Endodermal cell (in vitro differentiated cells): ENCODE results near the gene PSD2. TPM values are rescaled to one million over a fixed set of nuclear protein-coding genes. Genes with fewer than 3 reads are reported as not detected.

Source experiments
- DNase-seq: peaks from one replicate; pipeline ENCODE4 v3.0.0-alpha.2; 2017
- H3K27ac ChIP-seq: 2 replicates; pipeline ENCODE4 v1.5.1; 2013; ENCODE audit warnings: mild to moderate bottlenecking, low read depth, low read length, moderate library complexity
- H3K27me3 ChIP-seq: 2 replicates; pipeline ENCODE4 v1.6.1; 2013; ENCODE audit warnings: mild to moderate bottlenecking, low read length, moderate library complexity; ENCODE audit not compliant: insufficient read depth, control insufficient read depth, poor library complexity, severe bottlenecking
- H3K36me3 ChIP-seq: 2 replicates; pipeline ENCODE4 v1.7.0; 2013; ENCODE audit warnings: mild to moderate bottlenecking, low read length, moderate library complexity; ENCODE audit not compliant: control insufficient read depth, insufficient read depth
- H3K4me1 ChIP-seq: one replicate; pipeline ENCODE4 v1.7.0; 2013; ENCODE audit warnings: low read length; ENCODE audit not compliant: control insufficient read depth, insufficient read depth
- H3K4me3 ChIP-seq: 2 replicates; pipeline ENCODE4 v1.5.1; 2013; ENCODE audit warnings: mild to moderate bottlenecking, low read length, moderate library complexity
- H3K9ac ChIP-seq: 2 replicates; pipeline ENCODE4 v1.6.1; 2013; ENCODE audit warnings: mild to moderate bottlenecking, low read length, moderate library complexity; ENCODE audit not compliant: poor library complexity, severe bottlenecking; ENCODE audit errors: extremely low read depth
- H3K9me3 ChIP-seq: 2 replicates; pipeline ENCODE4 v1.6.1; 2013; ENCODE audit warnings: mild to moderate bottlenecking, low read length, moderate library complexity; ENCODE audit not compliant: control insufficient read depth
- H3K27ac Mint-ChIP-seq: 2 replicates; pipeline ENCODE4 v1.8.0; 2020; ENCODE audit warnings: mixed read lengths
- H3K27me3 Mint-ChIP-seq: 2 replicates; pipeline ENCODE4 v1.8.0; 2021; ENCODE audit warnings: mild to moderate bottlenecking, mixed read lengths; ENCODE audit not compliant: insufficient read depth
- H3K36me3 Mint-ChIP-seq: 2 replicates; pipeline ENCODE4 v1.8.0; 2020; ENCODE audit warnings: low read depth, mixed read lengths
- H3K4me1 Mint-ChIP-seq: 2 replicates; pipeline ENCODE4 v1.8.0; 2020; ENCODE audit warnings: mixed read lengths
- H3K4me3 Mint-ChIP-seq: 2 replicates; pipeline ENCODE4 v1.8.0; 2020; ENCODE audit warnings: mild to moderate bottlenecking, moderate library complexity, mixed read lengths
- H3K9me3 Mint-ChIP-seq: 2 replicates; pipeline ENCODE4 v1.8.0; 2020; ENCODE audit warnings: mild to moderate bottlenecking, mixed read lengths
- WGBS, 2 experiments: methylation state at CpG; one replicate each; pipeline versions ENCODE4 v1.1.5 to v1.1.7; 2013; ENCODE audit warnings: missing lambda C conversion rate in 2 of 2, mixed read lengths in 1 of 2; ENCODE audit not compliant: insufficient coverage in 1 of 2, insufficient read length in 1 of 2; 5-methylcytosine and 5-hydroxymethylcytosine counted together
- total RNA-seq, 2 donors: library from RNA; stranded (reverse); fragmentation: NEBNext Ultra II Directional in 1 of 2; extraction: Animal tissue kit (Norgen Biotek cat#: 25700) in 1 of 2; gene quantifications; 2 replicates in 1 of 2; 3 replicates in 1 of 2; pipeline ENCODE4 v1.2.1, GENCODE V29; 2021
- TF ChIP-seq, protein P1 (sequence below): fragments of 200-600 bp; sonication (generic); conservative IDR thresholded peaks from 2 replicates; pipeline ENCODE4 v1.5.0; 2021; ENCODE audit warnings: antibody characterized with exemption, mild to moderate bottlenecking

Gene PSD2
- total RNA-seq, 2 donors from 2014 or later, result 0.55 to 2.5 TPM

DNA sequence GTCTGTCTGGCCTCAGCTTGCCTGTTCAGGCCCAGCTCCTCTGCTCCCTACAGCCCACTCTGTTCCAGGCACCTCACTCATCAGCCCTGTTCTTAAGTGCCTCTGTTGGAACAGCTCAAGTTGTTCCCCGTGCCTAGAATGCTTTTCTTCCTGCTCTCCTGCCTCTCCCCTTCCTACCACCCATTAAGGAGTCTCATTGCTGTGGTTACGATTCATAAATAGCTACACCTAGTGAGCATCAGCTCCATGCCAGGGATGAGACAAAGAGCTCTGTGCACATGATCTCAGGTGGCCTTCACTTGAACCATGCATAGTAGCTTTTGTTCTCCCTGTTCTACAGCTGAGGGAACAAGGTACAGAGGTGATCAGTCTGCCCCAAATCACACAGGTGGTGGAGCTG is 54.3 kb downstream of the PSD2 start:
- H3K9me3 ChIP-seq, result no peaks in the 10 kb centered on the region
- no peak overlapping the region for H3K27ac Mint-ChIP-seq
- H3K27me3 ChIP-seq, result peaks cover 41% of the 10 kb centered on the region
- H3K9me3 Mint-ChIP-seq, result no peaks in the 10 kb centered on the region
- no peak overlapping the region for H3K9ac ChIP-seq
- no peak overlapping the region for H3K4me3 Mint-ChIP-seq
- peaks cover 6% of the 10 kb centered on the region for H3K4me1 Mint-ChIP-seq
- no peak overlapping the region for H3K4me3 ChIP-seq
- peaks cover 10% of the 10 kb centered on the region for H3K36me3 Mint-ChIP-seq
- H3K36me3 ChIP-seq, result no peaks in the 10 kb centered on the region
- TF ChIP-seq, protein P1, sequence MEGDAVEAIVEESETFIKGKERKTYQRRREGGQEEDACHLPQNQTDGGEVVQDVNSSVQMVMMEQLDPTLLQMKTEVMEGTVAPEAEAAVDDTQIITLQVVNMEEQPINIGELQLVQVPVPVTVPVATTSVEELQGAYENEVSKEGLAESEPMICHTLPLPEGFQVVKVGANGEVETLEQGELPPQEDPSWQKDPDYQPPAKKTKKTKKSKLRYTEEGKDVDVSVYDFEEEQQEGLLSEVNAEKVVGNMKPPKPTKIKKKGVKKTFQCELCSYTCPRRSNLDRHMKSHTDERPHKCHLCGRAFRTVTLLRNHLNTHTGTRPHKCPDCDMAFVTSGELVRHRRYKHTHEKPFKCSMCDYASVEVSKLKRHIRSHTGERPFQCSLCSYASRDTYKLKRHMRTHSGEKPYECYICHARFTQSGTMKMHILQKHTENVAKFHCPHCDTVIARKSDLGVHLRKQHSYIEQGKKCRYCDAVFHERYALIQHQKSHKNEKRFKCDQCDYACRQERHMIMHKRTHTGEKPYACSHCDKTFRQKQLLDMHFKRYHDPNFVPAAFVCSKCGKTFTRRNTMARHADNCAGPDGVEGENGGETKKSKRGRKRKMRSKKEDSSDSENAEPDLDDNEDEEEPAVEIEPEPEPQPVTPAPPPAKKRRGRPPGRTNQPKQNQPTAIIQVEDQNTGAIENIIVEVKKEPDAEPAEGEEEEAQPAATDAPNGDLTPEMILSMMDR, result no peak
- no peak overlapping the region for H3K27ac ChIP-seq
- no peaks in the 10 kb centered on the region for H3K4me1 ChIP-seq
- WGBS, 2 experiments, result 91 to 92% methylated on average over 2 of the region's 2 CpGs
- no peak for DNase-seq
- H3K27me3 Mint-ChIP-seq, result peaks cover 64% of the 10 kb centered on the region

DNA sequence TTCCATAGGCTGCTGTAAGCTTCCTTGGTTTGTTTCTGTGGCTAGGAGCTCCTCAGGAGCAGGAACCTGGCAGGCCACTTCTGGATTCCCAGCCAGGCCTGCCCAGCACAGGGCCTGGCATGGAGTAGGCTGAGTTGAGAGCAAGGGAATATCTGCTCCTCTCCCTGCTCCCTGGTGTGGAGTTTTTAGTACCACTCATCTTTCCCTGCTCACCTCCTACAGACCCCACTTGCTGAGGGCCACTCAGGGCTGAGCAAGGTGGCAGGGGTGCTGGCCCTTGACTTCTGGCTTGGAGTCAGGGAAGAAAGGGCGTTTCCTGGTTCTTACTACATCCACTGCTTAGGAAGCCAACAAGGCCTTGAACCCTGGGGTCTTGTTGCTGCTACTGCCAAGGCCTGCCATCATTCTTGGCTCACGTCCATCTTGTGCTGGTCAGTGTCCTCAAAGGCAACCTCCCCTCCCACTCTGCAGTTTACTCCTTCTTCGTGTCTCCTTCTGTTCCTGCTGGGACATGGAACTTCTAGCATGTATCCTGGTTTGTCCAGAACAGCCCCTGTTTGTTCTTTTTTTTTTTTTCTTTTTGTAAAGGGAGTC is 54.9 kb downstream of the PSD2 start:
- H3K4me3 ChIP-seq, result no peak overlapping the region
- no peaks in the 10 kb centered on the region for H3K36me3 ChIP-seq
- H3K27ac ChIP-seq, result no peak overlapping the region
- no peak overlapping the region for H3K9ac ChIP-seq
- Mint-ChIP-seq H3K4me1 (peaks cover 6% of the 10 kb centered on the region), H3K36me3 (peaks cover 10% of the 10 kb centered on the region), H3K4me3 (no peak overlapping the region), H3K27ac (no peak overlapping the region), H3K9me3 (no peaks in the 10 kb centered on the region), H3K27me3 (peaks cover 61% of the 10 kb centered on the region)
- H3K9me3 ChIP-seq, result no peaks in the 10 kb centered on the region
- 90 to 96% methylated on average over 3 of the region's 3 CpGs for WGBS, 2 experiments
- no peak for DNase-seq
- TF ChIP-seq, protein P1, result no peak
- H3K4me1 ChIP-seq, result no peaks in the 10 kb centered on the region
- peaks cover 35% of the 10 kb centered on the region for H3K27me3 ChIP-seq

DNA sequence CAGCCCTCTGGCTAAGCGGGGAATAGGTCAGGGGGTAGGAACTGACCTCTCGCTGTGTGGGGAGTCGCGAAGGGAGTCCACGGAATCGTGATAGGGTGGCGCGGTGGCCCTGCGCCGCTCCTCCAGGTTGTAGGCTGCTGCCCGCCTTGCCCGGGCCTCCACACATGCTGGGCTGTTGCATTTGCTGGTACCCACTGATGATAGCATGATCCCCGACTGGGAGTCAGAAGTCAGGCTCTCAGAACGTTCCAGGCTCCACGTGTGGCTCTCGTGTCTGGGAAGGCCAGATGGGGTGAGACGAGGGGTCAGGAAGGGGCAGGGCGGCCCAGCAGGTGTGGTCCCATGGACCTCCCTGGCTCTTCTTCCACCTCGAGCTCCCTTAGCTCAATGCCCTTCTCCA is 56.0 kb downstream of the PSD2 start:
- H3K36me3 ChIP-seq, result no peaks in the 10 kb centered on the region
- no peak overlapping the region for H3K27ac ChIP-seq
- TF ChIP-seq, protein P1, result no peak
- H3K9me3 ChIP-seq, result no peaks in the 10 kb centered on the region
- peaks cover 24% of the 10 kb centered on the region for H3K27me3 ChIP-seq
- H3K27me3 Mint-ChIP-seq, result peaks cover 53% of the 10 kb centered on the region
- H3K4me1 ChIP-seq, result no peaks in the 10 kb centered on the region
- no peaks in the 10 kb centered on the region for H3K9me3 Mint-ChIP-seq
- no peak for DNase-seq
- peaks cover 10% of the 10 kb centered on the region for H3K36me3 Mint-ChIP-seq
- no peak overlapping the region for H3K9ac ChIP-seq
- peaks cover 6% of the 10 kb centered on the region for H3K4me1 Mint-ChIP-seq
- no peak overlapping the region for H3K27ac Mint-ChIP-seq
- 91 to 94% methylated on average over 12 to 19 of the region's 19 CpGs for WGBS, 2 experiments
- H3K4me3 Mint-ChIP-seq, result no peak overlapping the region
- H3K4me3 ChIP-seq, result no peak overlapping the region
